Small intestine (tissue), 7 donors: ENCODE measurements around the gene SH2D3A. TPM values are rescaled to one million over a fixed set of nuclear protein-coding genes. Genes with fewer than 3 reads are reported as not detected.

Experiments
- DNase-seq, 2 donors: peaks; one replicate each; pipeline versions ENCODE4 v3.0.0 to v3.0.0-alpha.2; 2013
- FAIRE-seq: peaks from 2 replicates; lab custom pipeline; 2012; peaks lifted over from hg19 to GRCh38; lab: Jason Lieb, UNC
- H3K27ac ChIP-seq, 3 donors: one replicate each; pipeline ENCODE4 v1.5.1; 2013; ENCODE audit warnings: low read length in 2 of 3, mild to moderate bottlenecking in 2 of 3, control low read depth in 1 of 3, inconsistent platforms in 1 of 3, low read depth in 1 of 3, moderate library complexity in 1 of 3
- H3K27me3 ChIP-seq, 3 donors: one replicate each; pipeline ENCODE4 v1.6.1; 2013; ENCODE audit warnings: low read length in 3 of 3, inconsistent platforms in 1 of 3; ENCODE audit not compliant: control insufficient read depth in 3 of 3, insufficient read depth in 3 of 3
- H3K36me3 ChIP-seq, 3 donors: one replicate each; pipeline ENCODE4 v1.6.1; 2013; ENCODE audit warnings: low read length in 3 of 3, inconsistent platforms in 1 of 3, low read depth in 1 of 3, mild to moderate bottlenecking in 1 of 3, moderate library complexity in 1 of 3; ENCODE audit not compliant: control insufficient read depth in 3 of 3, insufficient read depth in 2 of 3
- H3K4me1 ChIP-seq, 3 donors: one replicate each; pipeline ENCODE4 v1.6.1; 2013; ENCODE audit warnings: low read length in 2 of 3, inconsistent platforms in 1 of 3, low read depth in 1 of 3, mild to moderate bottlenecking in 1 of 3, moderate library complexity in 1 of 3; ENCODE audit not compliant: control insufficient read depth in 3 of 3, insufficient read depth in 2 of 3
- H3K4me3 ChIP-seq, 3 donors: one replicate each; pipeline ENCODE4 v1.5.1; 2013; ENCODE audit warnings: low read length in 3 of 3, control low read depth in 1 of 3, inconsistent platforms in 1 of 3, low read depth in 1 of 3, mild to moderate bottlenecking in 1 of 3, moderate library complexity in 1 of 3
- H3K9me3 ChIP-seq, 2 donors: one replicate each; pipeline ENCODE4 v1.6.1; 2013; ENCODE audit warnings: low read depth in 1 of 2, low read length in 1 of 2; ENCODE audit not compliant: control insufficient read depth in 2 of 2, insufficient read depth in 1 of 2
- WGBS, 3 donors: extraction: QIAGEN DNeasy Blood & Tissue Kit; methylation state at CpG; one replicate each; pipeline ENCODE4 v1.1.7; 2013; 5-methylcytosine and 5-hydroxymethylcytosine counted together
- polyA plus RNA-seq, 4 donors: library from polyadenylated mRNA; stranded (reverse) in 3 of 4; unstranded in 1 of 4; fragments of 200-250 nt in 3 of 4; fragments of 120-200 nt in 1 of 4; gene quantifications; one replicate each; pipeline versions ENCODE4 v1.2.1 to v1.2.3, GENCODE V29; 2013
- donor health status: healthy with polysubstance abuse.
- donor health status: control.
- donor health status: control.
- donor health status: Bipolar disorder and iron deficiency.
- donor health status: healthy.

SH2D3A gene
- polyA plus RNA-seq, 4 donors = 23.9 to 71.6 (median 42.1) TPM

DNA sequence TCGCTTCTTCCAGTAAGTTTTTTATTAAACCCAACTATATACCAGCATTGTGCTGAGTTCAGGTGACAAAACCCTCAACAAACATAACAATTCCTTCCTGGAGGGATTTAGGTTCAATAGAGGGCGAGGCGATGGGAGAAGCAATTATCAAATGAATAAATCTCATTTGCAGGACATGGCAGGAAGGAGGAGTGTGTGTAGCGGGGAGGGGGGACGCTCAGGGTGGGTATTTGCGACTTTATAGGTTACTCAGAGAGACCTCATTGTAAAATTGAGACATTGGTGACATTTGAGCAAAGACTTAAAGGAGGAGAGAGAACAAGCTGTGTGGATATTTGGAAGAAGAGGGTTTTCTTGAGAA is 50.6 kb downstream of the SH2D3A start:
- peaks cover 0 to 4% (median 0%) of the 10 kb centered on the region in 3 donors for H3K36me3 ChIP-seq
- WGBS, 3 donors = 65 to 81% (median 68%) methylated on average over 6 of the region's 6 CpGs
- FAIRE-seq = no peak
- H3K27ac ChIP-seq = no peak overlapping the region
- no peak for DNase-seq
- H3K4me3 ChIP-seq = no peak overlapping the region
- peaks cover 0 to 8% (median 0%) of the 10 kb centered on the region in 3 donors for H3K27me3 ChIP-seq
- peaks cover 0 to 4% of the 10 kb centered on the region in 2 donors for H3K9me3 ChIP-seq
- peaks cover 0 to 7% (median 0%) of the 10 kb centered on the region in 3 donors for H3K4me1 ChIP-seq

- Histone ChIP-seq H3K4me1 (no peaks in the 10 kb centered on the region), H3K9me3 (peaks cover 0 to 4% of the 10 kb centered on the region in 2 donors), H3K27me3 (peaks cover 0 to 17% (median 2%) of the 10 kb centered on the region in 3 donors), H3K27ac (no peak overlapping the region), H3K4me3 (no peak overlapping the region), H3K36me3 (peaks cover 0 to 4% (median 0%) of the 10 kb centered on the region in 3 donors)
- DNase-seq (no peak), FAIRE-seq (no peak)
- WGBS, 3 donors = 91 to 94% (median 93%) methylated on average over 11 of the region's 11 CpGs
Observed at GRCh38 chr19:6714749-6715555, 52.3 kb downstream of the SH2D3A start.

DNA sequence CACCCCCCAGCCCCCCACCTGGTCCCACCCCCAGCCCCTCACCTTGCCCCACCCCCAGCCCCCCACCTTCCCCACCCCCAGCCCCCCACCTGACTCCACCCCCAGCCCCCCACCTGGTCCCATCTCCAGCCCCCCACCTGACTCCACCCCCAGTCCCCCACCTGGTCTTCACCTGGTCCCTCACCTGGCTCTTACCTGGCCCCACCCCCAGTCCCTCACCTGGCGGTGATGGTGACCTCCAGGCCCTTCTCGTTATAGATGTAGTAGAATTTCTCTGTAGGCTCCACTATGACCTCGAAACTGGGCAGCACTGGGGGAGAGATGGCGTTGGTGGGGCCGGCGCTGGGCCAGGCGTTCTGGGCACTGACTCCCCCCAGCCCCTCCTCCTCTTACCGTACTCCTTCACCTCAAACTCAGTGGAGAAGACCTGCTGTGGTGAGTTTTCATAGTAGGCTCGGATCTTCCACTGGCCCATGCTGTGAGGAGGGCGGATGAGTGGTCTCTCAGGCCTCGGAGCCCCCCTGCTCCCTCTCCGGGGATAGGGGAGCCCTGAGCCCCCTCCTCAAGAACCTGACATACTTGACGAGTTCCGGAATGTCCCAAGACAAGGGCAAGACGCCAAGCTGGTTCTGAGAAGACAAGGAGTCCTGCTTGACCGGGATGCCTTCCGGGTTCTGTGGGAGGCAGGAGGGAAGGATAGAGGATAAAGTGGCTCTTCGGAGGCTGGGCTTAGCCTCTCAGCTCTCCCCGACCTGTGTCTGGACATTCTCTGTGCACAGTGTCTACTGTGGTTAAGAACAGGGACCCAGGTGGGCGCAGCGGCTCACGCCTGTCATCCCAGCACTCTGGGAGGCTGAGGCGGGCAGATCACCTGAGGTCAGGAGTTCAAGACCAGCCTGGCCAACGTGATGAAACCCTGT is 53.2 kb downstream of the SH2D3A start:
- H3K27ac ChIP-seq = no peak overlapping the region
- H3K9me3 ChIP-seq = peaks cover 0 to 4% of the 10 kb centered on the region in 2 donors
- FAIRE-seq (no peak), DNase-seq (no peak)
- peaks cover 0 to 22% (median 2%) of the 10 kb centered on the region in 3 donors for H3K27me3 ChIP-seq
- H3K4me3 ChIP-seq = no peak overlapping the region
- no peaks in the 10 kb centered on the region for H3K4me1 ChIP-seq
- peaks cover 0 to 4% (median 0%) of the 10 kb centered on the region in 3 donors for H3K36me3 ChIP-seq
- WGBS, 3 donors = 68 to 71% (median 69%) methylated on average over 24 of the region's 24 CpGs

DNA sequence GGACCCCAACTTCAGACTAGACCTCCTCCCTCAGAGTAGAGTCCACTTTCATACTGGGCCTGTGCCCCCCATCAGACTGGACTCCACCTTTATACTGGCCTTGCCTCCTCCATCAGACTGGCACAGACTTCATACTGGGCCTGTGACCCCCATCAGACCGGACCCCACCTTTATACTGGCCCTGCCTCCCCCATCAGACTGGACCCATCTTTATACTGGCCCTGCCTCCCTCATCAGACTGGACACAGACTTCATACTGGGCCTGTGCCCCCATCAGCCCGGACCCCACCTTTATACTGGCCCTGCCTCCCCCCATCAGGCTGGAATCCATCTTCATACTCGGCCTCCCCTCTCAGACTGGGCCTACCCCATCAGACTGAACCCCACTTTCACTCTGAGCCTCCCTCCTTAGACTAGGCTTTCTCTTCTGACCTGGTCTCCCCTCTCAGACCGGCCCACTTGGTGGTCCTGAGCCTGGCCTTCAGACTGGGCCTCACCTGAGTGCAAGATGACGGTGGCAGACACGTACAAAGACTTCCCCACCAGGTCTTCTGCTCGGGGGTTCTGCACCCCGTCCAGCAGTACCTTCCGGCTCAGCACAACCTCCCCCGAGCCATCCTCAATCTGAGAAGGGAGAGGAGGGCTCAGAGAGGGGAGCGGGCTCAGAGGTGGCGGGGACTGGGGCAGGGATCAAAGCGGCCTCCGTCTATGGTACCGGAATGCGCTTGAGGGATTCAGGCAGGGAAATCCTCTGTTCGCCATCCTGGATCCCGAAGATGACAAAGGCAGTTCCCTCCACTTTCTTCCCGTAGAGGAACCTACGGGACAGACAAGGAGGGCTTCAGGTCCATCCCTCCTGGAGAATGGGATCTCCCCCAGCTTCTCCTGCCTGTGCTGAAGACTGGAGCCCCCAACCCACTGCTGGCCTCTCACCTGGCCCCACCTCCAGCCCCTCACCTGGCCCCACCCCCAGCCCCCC is 54.3 kb downstream of the SH2D3A start:
- FAIRE-seq (no peak), DNase-seq (no peak)
- H3K27ac ChIP-seq = no peak overlapping the region
- H3K9me3 ChIP-seq = peaks cover 0 to 4% of the 10 kb centered on the region in 2 donors
- H3K4me3 ChIP-seq = no peak overlapping the region
- 88 to 92% (median 89%) methylated on average over 19 to 20 of the region's 20 CpGs for WGBS, 3 donors
- peaks cover 0 to 28% (median 2%) of the 10 kb centered on the region in 3 donors for H3K27me3 ChIP-seq
- no peaks in the 10 kb centered on the region for H3K4me1 ChIP-seq
- peaks cover 0 to 2% (median 0%) of the 10 kb centered on the region in 3 donors for H3K36me3 ChIP-seq

- FAIRE-seq (no peak), DNase-seq (no peak)
- no peak overlapping the region for H3K4me3 ChIP-seq
- peaks cover 0 to 28% (median 2%) of the 10 kb centered on the region in 3 donors for H3K27me3 ChIP-seq
- no peaks in the 10 kb centered on the region for H3K4me1 ChIP-seq
- peaks cover 0 to 4% of the 10 kb centered on the region in 2 donors for H3K9me3 ChIP-seq
- WGBS, 3 donors = 84 to 90% (median 87%) methylated on average over 16 of the region's 16 CpGs
- peaks cover 0 to 2% (median 0%) of the 10 kb centered on the region in 3 donors for H3K36me3 ChIP-seq
- H3K27ac ChIP-seq = no peak overlapping the region
Observed at GRCh38 chr19:6712231-6712630, 55.0 kb downstream of the SH2D3A start.

GRCh38 chr19:6711605-6712004 is 55.6 kb downstream of the SH2D3A start:
- Histone ChIP-seq H3K4me1 (no peaks in the 10 kb centered on the region), H3K9me3 (peaks cover 0 to 4% of the 10 kb centered on the region in 2 donors), H3K27me3 (peaks cover 0 to 28% (median 2%) of the 10 kb centered on the region in 3 donors), H3K36me3 (no peaks in the 10 kb centered on the region), H3K4me3 (no peak overlapping the region), H3K27ac (no peak overlapping the region)
- 71 to 80% (median 74%) methylated on average over 10 of the region's 10 CpGs for WGBS, 3 donors
- no peak for FAIRE-seq
- no peak for DNase-seq

- H3K27me3 ChIP-seq = peaks cover 0 to 28% (median 2%) of the 10 kb centered on the region in 3 donors
- WGBS, 3 donors = 46 to 66% (median 62%) methylated on average over 9 of the region's 9 CpGs
- FAIRE-seq = no peak
Observed at GRCh38 chr19:6711078-6711361, 56.2 kb downstream of the SH2D3A start.

More at GRCh38 chr19:6711078-6711361, 56.2 kb downstream of the SH2D3A start:
- no peak for DNase-seq
- no peak overlapping the region for H3K27ac ChIP-seq
- no peaks in the 10 kb centered on the region for H3K36me3 ChIP-seq
- no peak overlapping the region for H3K4me3 ChIP-seq
- H3K4me1 ChIP-seq = no peaks in the 10 kb centered on the region
- peaks cover 0 to 4% of the 10 kb centered on the region in 2 donors for H3K9me3 ChIP-seq
